GM18499 (cell line): Measurements from ENCODE around the gene FGD1.

Experiments used
- ATAC-seq: cut with Tn5 transposase; IDR thresholded peaks from one replicate; pipeline ENCODE4 v1.9.1; 2021; ENCODE audit warnings: moderate number of reproducible peaks; ENCODE audit not compliant: insufficient read depth, unreplicated experiment

Gene FGD1

GRCh38 chrX:54411732-54412131 lies 84.3 kb downstream of the FGD1 start:
- no peak for ATAC-seq

- ATAC-seq: no peak
These were observed 88.8 kb downstream of the FGD1 start for GRCh38 chrX:54407266-54407665.

- ATAC-seq: no peak
These were observed 98.9 kb downstream of the FGD1 start for GRCh38 chrX:54397113-54397512.
